GM18867 (cell line): Measurements from ENCODE around the gene BTNL9.
"Not testable (repeated sequence)": the region's sequence is repeated elsewhere in the genome, so short reads cannot be mapped to it uniquely, and the experiment has no call there.

ENCODE experiments used
- ATAC-seq: cut with Tn5 transposase; IDR thresholded peaks from one replicate; pipeline ENCODE4 v1.9.1; 2021; ENCODE audit warnings: mild to moderate bottlenecking, moderate library complexity; ENCODE audit not compliant: unreplicated experiment

BTNL9 gene

GRCh38 chr5:181039931-181040630 is at the start of gene BTNL9:
Gene BTNL9, plus strand, starts transcription at chr5:181040266. Its CDS starts 5,224 bp downstream, at chr5:181045490.
- ATAC-seq, result no peak

DNA sequence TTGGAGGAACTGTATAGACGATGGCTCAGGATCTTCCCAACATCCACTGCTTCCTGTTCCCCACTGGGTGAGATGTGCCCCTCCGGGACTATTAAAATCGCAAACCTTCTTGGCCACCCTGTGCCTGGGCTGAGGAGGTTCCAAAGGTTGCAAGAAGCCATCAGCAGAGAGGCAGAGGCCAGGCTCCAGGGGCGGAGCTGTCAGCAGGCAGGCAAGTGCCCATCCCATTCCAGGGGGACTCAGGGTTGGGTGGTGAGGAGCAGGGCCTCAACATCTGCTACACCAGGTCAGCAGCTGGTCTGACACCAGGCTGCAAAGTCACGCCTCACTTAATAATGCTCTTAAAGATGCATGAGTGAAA is 49.2 kb upstream of the BTNL9 start:
- peak; percentile 28 for ATAC-seq

DNA sequence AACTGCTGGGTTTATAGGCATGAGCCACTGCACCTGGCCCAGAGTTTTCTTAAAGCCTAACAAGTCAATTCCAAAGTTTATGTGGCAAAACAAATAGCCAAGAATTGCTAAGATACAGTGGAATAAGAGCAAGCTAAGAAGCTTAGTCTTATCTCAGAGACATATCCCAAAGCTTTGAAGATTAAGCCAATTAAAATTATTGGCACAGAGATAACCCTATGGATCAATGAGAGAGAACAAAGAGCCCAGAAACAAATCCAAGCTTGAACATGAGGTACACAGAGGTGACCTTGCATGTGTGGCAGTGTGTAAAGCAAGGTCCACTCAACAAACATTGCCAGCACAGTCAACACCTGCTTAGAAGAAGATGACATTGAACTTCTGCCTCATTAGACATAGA is 38.1 kb upstream of the BTNL9 start:
- no peak for ATAC-seq

DNA sequence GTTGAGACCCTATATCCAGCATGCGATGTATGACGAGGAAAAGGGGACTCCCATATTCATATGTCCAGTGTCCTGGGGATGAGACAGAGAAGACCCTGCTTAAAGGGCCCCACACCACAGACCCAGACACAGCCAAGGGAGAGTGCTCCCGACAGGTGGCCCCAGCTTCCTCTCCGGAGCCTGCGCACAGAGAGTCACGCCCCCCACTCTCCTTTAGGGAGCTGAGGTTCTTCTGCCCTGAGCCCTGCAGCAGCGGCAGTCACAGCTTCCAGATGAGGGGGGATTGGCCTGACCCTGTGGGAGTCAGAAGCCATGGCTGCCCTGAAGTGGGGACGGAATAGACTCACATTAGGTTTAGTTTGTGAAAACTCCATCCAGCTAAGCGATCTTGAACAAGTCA is 34.3 kb upstream of the BTNL9 start:
- ATAC-seq, result no peak

DNA sequence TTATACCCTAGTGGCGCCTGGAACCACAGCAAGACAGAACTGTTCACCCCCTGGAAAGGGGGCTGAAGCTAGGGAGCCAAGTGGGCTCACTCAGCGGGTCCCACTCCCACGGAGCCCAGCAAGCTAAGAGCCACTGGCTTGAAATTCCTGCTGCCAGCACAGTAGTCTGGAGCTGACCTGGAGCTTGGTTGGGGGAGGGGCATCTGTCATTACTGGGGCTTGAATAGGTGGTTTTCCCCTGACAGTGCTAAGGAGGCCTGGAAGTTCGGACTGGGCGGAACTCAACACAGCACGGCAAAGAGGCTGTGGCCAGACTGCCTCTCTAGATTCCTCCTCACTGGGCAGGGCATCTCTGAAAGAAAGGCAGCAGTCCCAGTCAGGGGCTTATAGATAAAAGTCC is 31.9 kb upstream of the BTNL9 start:
- ATAC-seq, result no peak

DNA sequence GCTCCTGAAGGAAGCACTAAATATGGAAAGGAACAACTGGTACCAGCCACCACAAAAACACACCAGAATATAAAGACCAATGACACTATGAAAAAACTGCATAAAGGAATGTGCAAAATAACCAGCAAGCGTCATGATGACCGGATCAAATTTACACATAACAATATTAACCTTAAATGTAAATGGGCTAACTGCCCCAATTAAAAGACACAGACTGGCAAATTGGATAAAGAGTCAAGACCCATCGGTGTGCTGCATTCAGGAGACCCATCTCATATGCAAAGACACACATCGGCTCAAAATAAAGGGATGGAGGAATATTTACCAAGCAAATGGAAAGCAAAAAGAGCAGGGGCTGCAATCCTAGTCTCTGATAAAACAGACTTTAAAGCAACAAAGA is 30.0 kb upstream of the BTNL9 start:
- ATAC-seq, result not testable (repeated sequence)

- not testable (repeated sequence) for ATAC-seq
Measured at GRCh38 chr5:181014654-181015053, 25.4 kb upstream of the BTNL9 start.

- not testable (repeated sequence) for ATAC-seq
Measured at GRCh38 chr5:181017448-181017847, 22.6 kb upstream of the BTNL9 start.

DNA sequence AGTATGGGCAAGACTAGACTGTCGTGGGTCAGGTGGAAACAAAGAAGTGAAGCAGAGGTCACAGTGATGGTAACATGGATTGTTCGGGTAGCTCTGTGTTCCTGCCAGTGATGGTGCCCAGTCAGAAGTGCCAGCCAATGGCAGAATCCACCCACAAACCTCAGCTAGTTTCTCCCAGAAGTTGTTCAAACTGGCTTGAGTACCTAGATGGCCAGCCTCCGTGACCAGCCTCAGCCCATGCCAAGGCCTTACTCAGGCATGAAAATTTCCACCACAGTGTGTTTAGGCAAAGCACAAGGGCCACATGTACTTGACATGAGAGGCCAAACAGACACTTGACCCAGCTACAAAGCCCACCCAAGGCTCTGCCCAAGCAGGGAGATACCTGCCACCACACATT is 19.4 kb upstream of the BTNL9 start:
- ATAC-seq, result no peak

- ATAC-seq, result no peak
Measured at GRCh38 chr5:181024245-181025064, 15.6 kb upstream of the BTNL9 start.

- no peak for ATAC-seq
Measured at GRCh38 chr5:181027452-181028031, 12.5 kb upstream of the BTNL9 start.

DNA sequence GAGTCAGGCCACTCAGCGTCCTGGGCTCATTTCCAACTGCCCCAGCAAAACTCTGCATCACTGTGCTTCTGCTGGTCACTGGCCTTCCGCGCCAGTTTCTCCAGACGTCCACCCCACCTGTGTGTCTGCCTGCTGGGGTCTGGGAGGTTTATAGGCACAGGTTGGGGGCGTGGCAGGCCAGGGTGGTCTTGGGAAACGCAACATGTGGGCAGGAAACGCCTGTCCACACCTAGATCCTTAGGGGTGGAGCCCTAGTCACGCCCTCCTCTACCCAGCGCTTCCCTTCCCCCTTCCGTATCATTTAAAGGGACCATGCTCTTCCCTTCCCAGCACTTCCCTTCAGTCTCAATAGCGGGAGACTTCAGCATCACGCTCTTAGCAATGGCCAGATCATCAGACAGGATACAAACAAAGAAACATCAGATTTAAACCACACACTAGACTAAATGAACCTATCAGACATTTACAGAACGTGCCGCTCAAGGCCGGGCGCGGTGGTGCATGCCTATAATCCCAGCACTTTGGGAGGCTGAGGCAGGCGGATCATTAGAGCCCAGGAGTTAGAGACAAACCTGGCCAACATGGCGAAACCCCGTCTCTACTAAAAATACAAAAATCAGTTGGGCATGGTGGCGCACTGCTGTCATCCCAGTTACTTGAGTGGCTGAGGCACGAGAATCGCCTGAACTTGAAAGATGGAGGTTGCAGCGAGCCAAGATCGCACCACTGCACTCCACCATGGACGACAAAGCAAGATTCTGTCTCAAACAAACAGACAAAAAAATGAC is 11.8 kb upstream of the BTNL9 start:
- no peak for ATAC-seq

GRCh38 chr5:181031716-181032115 is 8.3 kb upstream of the BTNL9 start:
- no peak for ATAC-seq

- no peak for ATAC-seq
Measured at GRCh38 chr5:181035991-181036815, 3.9 kb upstream of the BTNL9 start.

DNA sequence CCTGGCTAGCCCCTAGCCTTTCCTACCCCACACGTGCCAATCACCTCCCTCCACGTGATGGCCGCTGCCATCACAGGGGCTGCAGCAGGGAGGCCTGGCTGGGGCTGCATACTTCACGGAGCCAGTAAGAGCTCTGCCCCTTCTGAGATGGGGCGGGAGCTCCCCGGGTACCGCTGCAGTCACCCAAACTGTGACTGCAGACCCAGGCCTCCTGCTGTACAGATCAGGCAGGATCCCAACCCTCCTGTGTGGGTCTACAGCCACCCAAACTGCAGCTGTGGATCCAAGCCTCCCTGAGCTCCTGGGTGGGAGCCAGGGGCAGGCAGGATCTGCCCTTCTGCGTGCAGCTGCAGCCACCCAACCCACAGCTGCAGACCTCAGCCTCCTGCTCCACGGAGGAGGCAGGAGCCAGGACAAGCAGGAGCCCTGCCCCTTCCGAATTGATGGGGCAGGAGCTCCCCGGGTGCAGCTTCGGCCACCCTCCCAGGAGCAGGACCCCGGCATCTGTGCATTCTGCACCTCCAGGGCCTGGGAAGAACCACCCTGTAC is 3.2 kb upstream of the BTNL9 start:
- ATAC-seq, result no peak

GRCh38 chr5:181037365-181037861 is 2.7 kb upstream of the BTNL9 start:
- no peak for ATAC-seq

- no peak for ATAC-seq
Measured at GRCh38 chr5:181039471-181039870, 595 bp upstream of the BTNL9 start.

GRCh38 chr5:181040631-181040945 is 522 bp downstream of the BTNL9 start:
- ATAC-seq, result no peak

DNA sequence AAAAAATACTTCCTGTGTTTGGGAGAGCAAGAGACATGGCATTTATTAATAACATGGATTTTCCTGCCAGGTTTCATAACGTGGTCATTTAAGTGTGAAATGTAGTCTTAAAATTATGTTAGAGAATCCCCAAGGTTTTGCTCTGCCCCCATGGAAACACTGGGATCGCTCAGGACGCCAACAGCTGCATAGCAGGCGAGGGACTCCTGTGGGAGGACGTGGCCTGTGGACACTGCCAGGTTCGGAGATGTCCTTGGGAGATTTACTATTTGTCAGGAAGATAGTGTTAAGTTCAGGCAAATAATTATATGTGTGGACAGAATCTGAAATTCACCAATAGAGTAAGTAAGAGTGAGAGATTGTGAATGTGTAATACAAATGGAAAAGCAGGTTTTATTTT is 977 bp downstream of the BTNL9 start:
- no peak for ATAC-seq
